ENCODE measurements around the gene ASB18. TPM values are rescaled to one million over a fixed set of nuclear protein-coding genes. Genes with fewer than 3 reads are reported as not detected.

Gene ASB18
- polyA plus RNA-seq, 3 donors from 2014 or later: not detected

Other genes starting within 250 kb of the ASB18 start
- not detected for gene GBX2, start 96.0 kb downstream of the ASB18 start, polyA plus RNA-seq

Measured in immature natural killer cell (primary cell).